Activated CD8-positive, alpha-beta T cell treated with anti-CD3 and anti-CD28 coated beads for 36 hours (primary cell): Measurements from ENCODE around the gene LRRC4C. TPM values are rescaled to one million over a fixed set of nuclear protein-coding genes. Genes with fewer than 3 reads are reported as not detected.
"Not testable (repeated sequence)": the region's sequence is repeated elsewhere in the genome, so short reads cannot be mapped to it uniquely, and the experiment has no call there.

Experiments
- ATAC-seq: fragments of 200-7000 bp; cut with Tn5 transposase; one replicate; pipeline ENCODE4 v1.10.0; 2021; ENCODE audit warnings: mild to moderate bottlenecking, moderate library complexity
- CTCF ChIA-PET: fragments of 350-600 bp; sonication (Branson Sonifier 250); formaldehyde crosslinking; loops from one replicate; lab custom pipeline; 2021; ENCODE audit warnings: antibody characterized with exemption; lab: Charles Lee
- POLR2A ChIA-PET: fragments of 350-600 bp; sonication (Branson Sonifier 250); formaldehyde crosslinking; loops from one replicate; lab custom pipeline; 2021; ENCODE audit warnings: antibody characterized with exemption; lab: Charles Lee
- DNase-seq: peaks from one replicate; pipeline ENCODE4 v3.0.0-alpha.2; 2020
- H3K27ac Mint-ChIP-seq: one replicate; pipeline ENCODE4 v1.8.0; 2021; ENCODE audit warnings: mild to moderate bottlenecking, mixed read lengths
- H3K27me3 Mint-ChIP-seq: one replicate; pipeline ENCODE4 v1.8.0; 2021; ENCODE audit warnings: mixed read lengths
- H3K36me3 Mint-ChIP-seq: one replicate; pipeline ENCODE4 v1.8.0; 2021; ENCODE audit warnings: low read depth, mixed read lengths
- H3K4me1 Mint-ChIP-seq: one replicate; pipeline ENCODE4 v1.8.0; 2021; ENCODE audit warnings: low read depth, mixed read lengths
- H3K4me3 Mint-ChIP-seq: one replicate; pipeline ENCODE4 v1.8.0; 2021; ENCODE audit warnings: mild to moderate bottlenecking, moderate library complexity, mixed read lengths
- H3K9me3 Mint-ChIP-seq: one replicate; pipeline ENCODE4 v1.8.0; 2021; ENCODE audit warnings: mixed read lengths
- intact Hi-C: fragments of 100-400 bp; cut with micrococcal nuclease; formaldehyde crosslinking; loops from one replicate; pipeline ENCODE4 v1.10.0; 2022
- total RNA-seq, 2 experiments: library from RNA; stranded (reverse); gene quantifications; one replicate each; pipeline ENCODE4 v1.2.3, GENCODE V29; 2021
- TF ChIP-seq, protein P1 (sequence below): fragments of 200-600 bp; IDR thresholded peaks from one replicate; pipeline ENCODE4 v1.8.0; 2022; ENCODE audit warnings: antibody characterized with exemption, mild to moderate bottlenecking

Gene LRRC4C
- total RNA-seq, 2 experiments from 2014 or later, result not detected

DNA sequence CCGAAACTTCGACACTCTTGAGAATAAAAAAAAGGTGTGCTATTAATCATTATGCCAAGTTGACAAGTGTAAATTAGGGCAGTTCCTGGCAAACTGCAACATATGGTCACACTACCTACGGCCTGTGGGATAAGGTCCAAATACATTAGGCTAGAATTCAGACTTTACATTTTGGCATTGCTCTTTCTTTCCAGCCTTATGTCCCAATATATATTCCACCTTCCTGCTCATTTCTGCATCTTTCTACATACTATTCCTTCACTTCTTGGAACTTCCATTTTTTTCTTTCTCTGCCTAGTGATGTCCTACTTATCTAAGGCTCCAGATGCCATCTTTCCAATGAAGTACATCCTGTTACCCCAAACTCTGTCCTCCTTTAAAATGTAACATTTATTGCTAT is 577.2 kb downstream of the LRRC4C start:
- no peak for DNase-seq
- H3K27me3 Mint-ChIP-seq, result no peaks in the 10 kb centered on the region
- POLR2A ChIA-PET, result no interaction called here
- peaks cover 13% of the 10 kb centered on the region for H3K9me3 Mint-ChIP-seq
- CTCF ChIA-PET, result no interaction called here
- TF ChIP-seq, protein P1, sequence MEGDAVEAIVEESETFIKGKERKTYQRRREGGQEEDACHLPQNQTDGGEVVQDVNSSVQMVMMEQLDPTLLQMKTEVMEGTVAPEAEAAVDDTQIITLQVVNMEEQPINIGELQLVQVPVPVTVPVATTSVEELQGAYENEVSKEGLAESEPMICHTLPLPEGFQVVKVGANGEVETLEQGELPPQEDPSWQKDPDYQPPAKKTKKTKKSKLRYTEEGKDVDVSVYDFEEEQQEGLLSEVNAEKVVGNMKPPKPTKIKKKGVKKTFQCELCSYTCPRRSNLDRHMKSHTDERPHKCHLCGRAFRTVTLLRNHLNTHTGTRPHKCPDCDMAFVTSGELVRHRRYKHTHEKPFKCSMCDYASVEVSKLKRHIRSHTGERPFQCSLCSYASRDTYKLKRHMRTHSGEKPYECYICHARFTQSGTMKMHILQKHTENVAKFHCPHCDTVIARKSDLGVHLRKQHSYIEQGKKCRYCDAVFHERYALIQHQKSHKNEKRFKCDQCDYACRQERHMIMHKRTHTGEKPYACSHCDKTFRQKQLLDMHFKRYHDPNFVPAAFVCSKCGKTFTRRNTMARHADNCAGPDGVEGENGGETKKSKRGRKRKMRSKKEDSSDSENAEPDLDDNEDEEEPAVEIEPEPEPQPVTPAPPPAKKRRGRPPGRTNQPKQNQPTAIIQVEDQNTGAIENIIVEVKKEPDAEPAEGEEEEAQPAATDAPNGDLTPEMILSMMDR, result no peak
- no peak for ATAC-seq
- no peak overlapping the region for H3K27ac Mint-ChIP-seq
- H3K4me3 Mint-ChIP-seq, result no peak overlapping the region
- intact Hi-C loops, result no loop called here
- no peaks in the 10 kb centered on the region for H3K4me1 Mint-ChIP-seq
- no peaks in the 10 kb centered on the region for H3K36me3 Mint-ChIP-seq

DNA sequence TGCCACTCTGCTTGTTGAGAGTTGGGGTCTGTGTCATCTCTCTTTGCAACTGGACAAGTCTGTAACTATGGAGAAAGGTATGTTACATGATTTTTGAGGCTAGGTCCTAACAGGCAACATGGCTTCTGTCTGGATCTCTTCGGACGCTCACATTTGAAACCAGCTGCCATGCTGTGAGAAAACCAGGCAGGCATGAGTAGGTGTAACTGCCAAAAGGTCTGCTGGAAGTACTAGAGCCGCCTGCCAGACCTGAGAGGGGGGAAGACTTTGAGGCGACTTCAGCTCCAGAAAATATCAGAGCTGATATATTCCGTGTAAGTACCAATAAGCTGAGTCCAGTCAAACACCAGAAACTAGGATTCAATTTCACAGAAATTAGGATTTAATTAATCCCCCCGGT is 579.5 kb downstream of the LRRC4C start:
- Mint-ChIP-seq H3K27me3 (no peaks in the 10 kb centered on the region), H3K9me3 (peaks cover 18% of the 10 kb centered on the region), H3K4me1 (no peaks in the 10 kb centered on the region), H3K36me3 (no peaks in the 10 kb centered on the region), H3K27ac (no peak overlapping the region), H3K4me3 (no peak overlapping the region)
- no peak for DNase-seq
- ATAC-seq, result no peak
- ChIA-PET CTCF (no interaction called here), POLR2A (no interaction called here)
- TF ChIP-seq, protein P1, result no peak
- intact Hi-C loops, result no loop called here

DNA sequence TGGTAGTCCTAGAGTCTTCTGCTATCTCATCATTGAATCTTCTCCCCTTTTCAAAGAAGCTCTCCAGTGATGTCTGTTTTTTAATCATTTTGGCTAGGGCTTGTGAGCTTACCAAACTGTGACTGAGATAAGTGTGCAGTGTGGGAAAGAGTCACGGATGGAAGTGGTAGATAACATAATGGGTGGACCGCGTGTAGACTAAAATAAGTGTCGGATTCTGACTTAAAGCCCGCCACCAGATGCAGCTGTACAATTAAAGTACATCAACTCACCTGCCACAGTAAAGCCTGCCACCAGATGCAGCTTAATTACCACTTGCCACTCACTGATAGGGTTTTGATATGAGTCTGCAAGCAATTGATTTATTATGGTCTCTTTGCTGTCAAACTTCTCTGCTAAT is 581.5 kb downstream of the LRRC4C start:
- H3K36me3 Mint-ChIP-seq, result no peaks in the 10 kb centered on the region
- H3K9me3 Mint-ChIP-seq, result peaks cover 17% of the 10 kb centered on the region
- no peaks in the 10 kb centered on the region for H3K4me1 Mint-ChIP-seq
- no peak for DNase-seq
- H3K4me3 Mint-ChIP-seq, result no peak overlapping the region
- intact Hi-C loops, result no loop called here
- no peaks in the 10 kb centered on the region for H3K27me3 Mint-ChIP-seq
- ChIA-PET POLR2A (interaction anchor here (1.0 kb wide), 1 partner anchor 70 kb away, joined by 3 read pairs; no protein-coding TSS in a partner anchor), CTCF (no interaction called here)
- no peak for ATAC-seq
- TF ChIP-seq, protein P1, result no peak
- no peak overlapping the region for H3K27ac Mint-ChIP-seq

DNA sequence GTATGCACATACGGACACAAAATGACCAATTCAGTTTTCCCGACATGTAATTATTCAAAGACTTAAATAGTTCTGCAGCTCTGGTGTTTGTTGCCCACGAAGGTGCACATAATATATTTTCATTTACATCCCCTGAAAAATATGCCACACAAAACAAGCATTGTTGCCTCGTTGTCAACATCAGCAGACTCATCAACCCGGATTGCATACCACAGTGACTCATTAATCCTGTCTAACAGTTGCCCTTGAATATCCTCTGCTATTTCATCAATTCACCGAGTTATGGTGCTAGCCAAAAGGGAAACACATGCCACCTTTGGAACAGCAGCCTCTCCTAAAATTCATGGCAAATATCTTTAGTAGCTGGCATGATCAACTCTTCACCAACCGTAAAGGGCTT is 582.2 kb downstream of the LRRC4C start:
- no peak overlapping the region for H3K27ac Mint-ChIP-seq

DNA sequence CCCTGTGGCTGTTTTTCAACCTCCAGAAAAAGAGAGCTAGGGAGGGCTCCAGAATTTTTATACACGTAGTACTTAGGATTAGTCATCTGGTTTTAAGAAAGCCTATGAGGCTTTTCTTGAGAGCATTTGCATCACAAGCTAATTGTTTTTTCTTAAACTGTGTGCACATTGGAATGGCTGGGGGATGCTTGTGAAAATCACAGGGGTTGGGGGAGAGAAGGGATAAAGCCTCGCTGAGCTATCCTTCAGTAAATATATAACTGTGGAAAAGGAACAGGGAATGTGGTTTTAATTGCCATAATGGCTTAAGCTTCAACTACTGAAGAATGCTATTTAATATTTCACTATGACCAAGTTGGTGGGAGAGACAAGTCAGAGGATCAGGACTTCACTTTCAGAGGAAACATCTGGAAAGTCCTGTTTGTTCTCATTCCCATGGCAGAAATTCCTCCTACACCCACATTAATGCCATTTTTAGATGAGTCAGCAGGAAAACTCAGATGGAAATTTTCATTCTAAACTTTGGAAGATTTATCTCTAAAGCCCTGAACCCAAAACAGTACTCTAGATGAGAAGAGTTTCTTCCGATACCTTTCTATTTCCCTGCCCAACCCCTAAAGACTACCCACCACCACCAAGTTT is 591.3 kb downstream of the LRRC4C start:
- CTCF ChIA-PET, result no interaction called here

More for the DNA sequence above, 582.2 kb downstream of the LRRC4C start:
- no peak for DNase-seq
- ChIA-PET POLR2A (interaction anchor here (1.0 kb wide), 1 partner anchor 71 kb away, joined by 3 read pairs; no protein-coding TSS in a partner anchor), CTCF (no interaction called here)
- no peaks in the 10 kb centered on the region for H3K4me1 Mint-ChIP-seq
- no peaks in the 10 kb centered on the region for H3K27me3 Mint-ChIP-seq
- intact Hi-C loops, result no loop called here
- TF ChIP-seq, protein P1, result no peak
- peaks cover 14% of the 10 kb centered on the region for H3K9me3 Mint-ChIP-seq
- no peak overlapping the region for H3K4me3 Mint-ChIP-seq
- H3K36me3 Mint-ChIP-seq, result no peaks in the 10 kb centered on the region
- ATAC-seq, result no peak

DNA sequence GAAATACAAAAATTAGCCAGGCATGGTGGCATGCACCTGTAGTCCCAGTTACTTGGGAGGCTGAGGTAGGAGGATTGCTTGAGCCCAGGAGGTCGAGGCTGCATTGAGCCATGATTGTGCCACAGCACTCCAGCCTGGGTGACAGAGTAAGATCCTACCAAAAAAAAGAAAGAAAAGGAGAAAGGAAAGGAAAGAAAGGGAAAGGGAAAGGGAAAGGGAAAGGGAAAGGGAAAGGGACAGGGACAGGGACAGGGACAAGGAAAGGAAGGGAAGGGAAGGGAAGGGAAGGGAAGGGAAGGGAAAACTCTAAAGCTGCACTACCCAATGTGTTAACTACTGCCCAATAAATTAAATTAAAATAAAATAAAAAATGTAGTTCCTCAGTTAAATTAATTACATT is 601.7 kb downstream of the LRRC4C start:
- POLR2A ChIA-PET, CTCF ChIA-PET, intact Hi-C loops: not testable (repeated sequence)

More for the DNA sequence above, 591.3 kb downstream of the LRRC4C start:
- no peak overlapping the region for H3K4me3 Mint-ChIP-seq
- H3K27ac Mint-ChIP-seq, result no peak overlapping the region
- no peaks in the 10 kb centered on the region for H3K4me1 Mint-ChIP-seq
- no peaks in the 10 kb centered on the region for H3K36me3 Mint-ChIP-seq
- H3K27me3 Mint-ChIP-seq, result no peaks in the 10 kb centered on the region
- DNase-seq, result no peak
- intact Hi-C loops, result no loop called here
- H3K9me3 Mint-ChIP-seq, result peaks cover 24% of the 10 kb centered on the region
- no peak for ATAC-seq
- POLR2A ChIA-PET, result no interaction called here
- TF ChIP-seq, protein P1, result no peak

More for the DNA sequence above, 601.7 kb downstream of the LRRC4C start:
- H3K27me3 Mint-ChIP-seq, H3K4me1 Mint-ChIP-seq, H3K4me3 Mint-ChIP-seq, DNase-seq, ATAC-seq, H3K36me3 Mint-ChIP-seq, H3K27ac Mint-ChIP-seq, H3K9me3 Mint-ChIP-seq: not testable (repeated sequence)
